Endothelial cell of umbilical vein (primary cell): ENCODE measurements around the gene CBFB. TPM values are rescaled to one million over a fixed set of nuclear protein-coding genes. Genes with fewer than 3 reads are reported as not detected.

ENCODE experiments used
- BruUV-seq: library from RNA; stranded (reverse); fragments of 400-500 nt; replicated peaks from 2 replicates; lab custom pipeline; 2021; lab: Mats Ljungman, UMichigan
- CTCF ChIA-PET: fragments of 300-600, 350-600 bp; sonication (Branson Sonifier 250); formaldehyde crosslinking; loops from one replicate; lab custom pipeline; 2021; ENCODE audit warnings: antibody characterized with exemption, inconsistent platforms; lab: Charles Lee
- POLR2A ChIA-PET: fragments of 300-600, 350-600 bp; sonication (Branson Sonifier 250); formaldehyde crosslinking; loops from one replicate; lab custom pipeline; 2021; ENCODE audit warnings: antibody characterized with exemption, inconsistent platforms; lab: Charles Lee
- DNase-seq: peaks from one replicate; pipeline ENCODE4 v3.0.0-alpha.2; 2011; ENCODE audit warnings: low read depth, low spot score
- FAIRE-seq: peaks from 2 replicates; lab custom pipeline; 2011; peaks lifted over from hg19 to GRCh38; lab: Jason Lieb, UNC
- H2AFZ ChIP-seq: 2 replicates; pipeline ENCODE4 v1.6.0; 2012; ENCODE audit warnings: low read depth, low read length, control low read depth, inconsistent platforms
- H3K27ac ChIP-seq: 2 replicates; pipeline ENCODE4 v1.5.1; 2011; ENCODE audit warnings: low read depth, mild to moderate bottlenecking, control low read depth, low read length, moderate library complexity; ENCODE audit not compliant: insufficient read depth
- H3K27me3 ChIP-seq, 2 experiments: 2 replicates each; pipeline versions ENCODE4 v1.6.0 to v1.6.1; 2011; ENCODE audit warnings: low read length in 2 of 2, mixed read lengths in 1 of 2; ENCODE audit not compliant: control insufficient read depth in 2 of 2, insufficient read depth in 2 of 2
- H3K36me3 ChIP-seq, 2 experiments: 2 replicates in 1 of 2; 3 replicates in 1 of 2; pipeline ENCODE4 v1.5.1; 2011; ENCODE audit warnings: low read length in 2 of 2, mild to moderate bottlenecking in 1 of 2, moderate library complexity in 1 of 2; ENCODE audit not compliant: control insufficient read depth in 2 of 2, insufficient read depth in 2 of 2; ENCODE audit errors: extremely low read depth in 1 of 2
- H3K4me1 ChIP-seq: 3 replicates; pipeline ENCODE4 v1.5.1; 2011; ENCODE audit warnings: mild to moderate bottlenecking, low read length; ENCODE audit not compliant: control insufficient read depth, insufficient read depth; ENCODE audit errors: extremely low read depth
- H3K4me2 ChIP-seq: 2 replicates; pipeline ENCODE4 v1.6.1; 2011; ENCODE audit warnings: low read length, control low read depth, mixed read lengths; ENCODE audit not compliant: insufficient read depth
- H3K4me3 ChIP-seq, 3 experiments: fragments of 200-600 bp in 1 of 3; sonication (generic), shearing (Covaris generic) in 1 of 3; replicated peaks in 1 of 3; 2 replicates each; pipeline ENCODE4 v1.5.1; 2011 to 2016; ENCODE audit warnings: control low read depth in 3 of 3, low read length in 3 of 3, mild to moderate bottlenecking in 2 of 3, inconsistent platforms in 1 of 3, low read depth in 1 of 3, moderate library complexity in 1 of 3; ENCODE audit not compliant: insufficient read depth in 1 of 3
- H3K79me2 ChIP-seq: 2 replicates; pipeline ENCODE4 v1.6.0; 2012; ENCODE audit warnings: low read length, inconsistent platforms; ENCODE audit not compliant: control insufficient read depth, insufficient read depth
- H3K9ac ChIP-seq: replicated peaks from 2 replicates; pipeline ENCODE3; 2011; ENCODE audit warnings: low read length, control low read depth; ENCODE audit not compliant: insufficient read depth; ENCODE audit errors: extremely low read depth
- H3K9me1 ChIP-seq: replicated peaks from 3 replicates; pipeline ENCODE4 v1.6.0; 2011; ENCODE audit warnings: mild to moderate bottlenecking, low read length; ENCODE audit not compliant: control insufficient read depth, insufficient read depth; ENCODE audit errors: extremely low read depth
- H3K9me3 ChIP-seq: replicated peaks from 2 replicates; pipeline ENCODE4 v1.5.1; 2012; ENCODE audit warnings: low read length, inconsistent platforms; ENCODE audit not compliant: control insufficient read depth, insufficient read depth
- H4K20me1 ChIP-seq: replicated peaks from 2 replicates; pipeline ENCODE3; 2011; ENCODE audit warnings: mild to moderate bottlenecking, low read length; ENCODE audit not compliant: control insufficient read depth, insufficient read depth; ENCODE audit errors: extremely low read depth
- CTCF ChIP-seq, 2 donors: IDR thresholded peaks; 1 replicate in 1 of 2; 2 replicates in 1 of 2; pipeline ENCODE4 v1.5.1; 2011; ENCODE audit warnings: low read length in 2 of 2, mild to moderate bottlenecking in 2 of 2, moderate library complexity in 2 of 2, control low read depth in 1 of 2, inconsistent platforms in 1 of 2, low read depth in 1 of 2; ENCODE audit not compliant: insufficient read depth in 1 of 2; ENCODE audit errors: extremely low read depth in 1 of 2
- EZH2 ChIP-seq: IDR thresholded peaks from 2 replicates; pipeline ENCODE4 v1.6.1; 2012; ENCODE audit warnings: borderline replicate concordance, low read depth, mild to moderate bottlenecking, moderate library complexity, low read length, inconsistent platforms; ENCODE audit not compliant: severe bottlenecking
- FOS ChIP-seq: IDR thresholded peaks from 2 replicates; pipeline ENCODE4 v1.6.1; 2011; ENCODE audit warnings: mild to moderate bottlenecking, low read length, moderate library complexity, borderline replicate concordance; ENCODE audit not compliant: insufficient read depth
- GATA2 ChIP-seq: IDR thresholded peaks from 2 replicates; pipeline ENCODE4 v1.7.0; 2011; ENCODE audit warnings: low read depth, mild to moderate bottlenecking, moderate library complexity, mixed read lengths, low read length; ENCODE audit not compliant: insufficient read length, insufficient read depth
- JUN ChIP-seq: IDR thresholded peaks from 2 replicates; pipeline ENCODE4 v1.6.1; 2011; ENCODE audit warnings: borderline replicate concordance, low read depth; ENCODE audit not compliant: insufficient read length, insufficient read depth
- MYC ChIP-seq: IDR thresholded peaks from one replicate; pipeline ENCODE4 v1.6.1; 2011; ENCODE audit warnings: mild to moderate bottlenecking, low read depth, low read length
- POLR2A ChIP-seq: IDR thresholded peaks from 2 replicates; pipeline ENCODE4 v1.6.1; 2012; ENCODE audit warnings: low read depth, mild to moderate bottlenecking, control low read depth, low read length
- POLR2AphosphoS5 ChIP-seq: IDR thresholded peaks from 2 replicates; pipeline ENCODE4 v1.6.1; 2012; ENCODE audit warnings: low read depth, mild to moderate bottlenecking, control low read depth, low read length, moderate library complexity; ENCODE audit not compliant: insufficient read depth
- dilution Hi-C: fragments of 300-500 bp; cut with MboI; formaldehyde crosslinking; loops from one replicate; pipeline ENCODE4 v1.15.0; 2019; ENCODE audit warnings: low sequenced_read_pairs; ENCODE audit not compliant: extremely low pct_ligation_motif_present
- intact Hi-C: fragments of 100-400 bp; cut with micrococcal nuclease; formaldehyde crosslinking; loops from one replicate; pipeline ENCODE4 v1.10.0; 2022
- polyA plus RNA-seq, 4 experiments: library from polyadenylated mRNA; depleted of rRNA in 3 of 4; stranded (reverse) in 3 of 4; unstranded in 1 of 4; fragments of >200 nt; gene quantifications; 2 replicates each; pipeline versions ENCODE4 v1.2.1 to v1.2.3, GENCODE V29; 2011 to 2012; ENCODE audit warnings: missing spikeins in 1 of 4
- total RNA-seq: library from RNA; stranded (reverse); gene quantifications from 2 replicates; pipeline ENCODE4 v1.2.3, GENCODE V29; 2021
- TF ChIP-seq, protein P1 (sequence below): IDR thresholded peaks from 2 replicates; pipeline ENCODE4 v1.6.1; 2011; ENCODE audit not compliant: insufficient read depth, insufficient read length

Gene CBFB
- total and polyA plus RNA-seq, 2 donors (not counting 3 experiments of a cell fraction or from before 2014, with no cell fraction given): 27.8 to 103 TPM

DNA sequence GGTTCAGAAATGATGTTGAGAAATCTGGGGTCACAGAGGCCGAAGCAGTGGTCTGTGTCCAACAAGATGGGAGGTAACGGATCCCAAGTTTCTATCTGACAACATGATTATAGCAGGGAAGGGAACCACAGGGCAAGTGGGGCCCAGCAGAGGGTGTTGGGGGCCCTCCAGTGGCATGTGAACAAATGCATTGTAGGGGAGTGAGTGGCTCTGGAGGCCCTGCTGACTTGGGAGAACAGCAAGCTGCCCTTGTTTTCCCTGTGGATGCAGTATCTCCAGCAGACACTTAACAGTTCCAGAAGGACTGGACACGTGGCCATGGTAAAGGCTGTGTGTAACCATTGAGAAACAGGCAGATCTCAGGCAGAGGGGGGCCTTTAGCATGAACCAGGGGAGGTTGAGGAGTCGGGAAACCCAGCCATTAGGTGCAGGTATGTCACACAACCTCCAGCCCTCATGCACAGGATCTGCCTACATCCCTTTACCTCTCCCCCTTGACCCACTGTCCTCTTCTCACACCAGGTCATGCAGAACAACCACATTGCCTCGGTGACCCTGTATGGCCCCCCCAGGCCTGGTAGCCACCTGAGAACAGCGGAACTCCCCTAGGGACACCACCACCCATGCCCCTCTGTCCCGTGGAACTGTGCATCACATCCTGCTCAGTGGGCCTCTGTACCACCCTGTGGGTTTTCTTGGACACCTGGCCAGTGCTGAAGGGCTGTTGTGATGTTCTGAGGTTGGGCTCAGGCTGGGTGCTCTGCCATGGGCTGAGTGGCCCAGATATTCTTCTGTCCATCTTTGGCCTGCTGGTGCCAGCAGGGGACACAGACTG, 117.8 kb downstream of the CBFB start:
- TF ChIP-seq JUN (no peak), CTCF (IDR thresholded peaks at IDR 0.05; ENCODE audit: extremely low read depth in 1 of 2, insufficient read depth in 1 of 2, low read depth in 1 of 2, low read length in 2 of 2) (no peak), MYC (no peak), EZH2 (no peak), POLR2AphosphoS5 (no peak), FOS (no peak), GATA2 (no peak), POLR2A (no peak)
- TF ChIP-seq, protein P1, sequence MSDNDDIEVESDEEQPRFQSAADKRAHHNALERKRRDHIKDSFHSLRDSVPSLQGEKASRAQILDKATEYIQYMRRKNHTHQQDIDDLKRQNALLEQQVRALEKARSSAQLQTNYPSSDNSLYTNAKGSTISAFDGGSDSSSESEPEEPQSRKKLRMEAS: no peak
- DNase-seq (no peak), FAIRE-seq (no peak)
- Histone ChIP-seq H3K9ac (no peak overlapping the region), H3K4me1 (peaks cover 3% of the 10 kb centered on the region), H3K4me3 (no peak overlapping the region), H3K27me3 (peaks cover 0 to 5% of the 10 kb centered on the region in 2 experiments), H3K9me3 (no peaks in the 10 kb centered on the region), H3K4me2 (no peak overlapping the region), H3K36me3 (peaks cover 2 to 47% of the 10 kb centered on the region in 2 experiments), H2AFZ (no peak overlapping the region), H4K20me1 (no peaks in the 10 kb centered on the region), H3K9me1 (no peaks in the 10 kb centered on the region), H3K79me2 (no peaks in the 10 kb centered on the region), H3K27ac (no peak overlapping the region)
- intact Hi-C loops (no loop called here), dilution Hi-C loops (no loop called here)
- ChIA-PET POLR2A (no interaction called here), CTCF (interaction anchor here (1.5 to 1.8 kb wide), 2 partner anchors 9 to 129 kb away, joined by 5 to 7 read pairs; no protein-coding TSS in a partner anchor)
- BruUV-seq: no TSS peak
